Neutrophil (primary cell): Measurements from ENCODE around the gene PPP1R2B.

Experiments used
- H3K27ac ChIP-seq: fragments of 200-600 bp; sonication (generic); 2 replicates; pipeline ENCODE4 v1.5.1; 2016; ENCODE audit warnings: mild to moderate bottlenecking, moderate library complexity
- H3K27me3 ChIP-seq: fragments of 200-600 bp; sonication (generic); 2 replicates; pipeline ENCODE4 v1.6.0; 2016; ENCODE audit warnings: mild to moderate bottlenecking
- H3K36me3 ChIP-seq: fragments of 200-600 bp; sonication (generic); 2 replicates; pipeline ENCODE4 v1.5.1; 2017
- H3K4me1 ChIP-seq, 2 experiments: fragments of 200-600 bp in 1 of 2; sonication (generic) in 1 of 2; 1 replicate in 1 of 2; 2 replicates in 1 of 2; pipeline versions ENCODE4 v1.5.1 to v1.6.1; 2013 to 2016; ENCODE audit warnings: low read depth in 1 of 2, low read length in 1 of 2, mild to moderate bottlenecking in 1 of 2, moderate library complexity in 1 of 2; ENCODE audit not compliant: control insufficient read depth in 1 of 2, insufficient read depth in 1 of 2
- H3K4me3 ChIP-seq, 2 experiments: fragments of 200-600 bp in 1 of 2; sonication (generic) in 1 of 2; 1 replicate in 1 of 2; 2 replicates in 1 of 2; pipeline ENCODE4 v1.5.1; 2013 to 2016; ENCODE audit warnings: low read depth in 1 of 2, low read length in 1 of 2, mild to moderate bottlenecking in 1 of 2, moderate library complexity in 1 of 2
- H3K9me3 ChIP-seq: fragments of 200-600 bp; sonication (generic); 2 replicates; pipeline ENCODE4 v1.5.1; 2016
- TF ChIP-seq, protein P1 (sequence below): fragments of 200-600 bp; sonication (generic); IDR thresholded peaks from 2 replicates; pipeline ENCODE4 v1.5.1; 2016; ENCODE audit warnings: antibody characterized with exemption

The PPP1R2B gene

DNA sequence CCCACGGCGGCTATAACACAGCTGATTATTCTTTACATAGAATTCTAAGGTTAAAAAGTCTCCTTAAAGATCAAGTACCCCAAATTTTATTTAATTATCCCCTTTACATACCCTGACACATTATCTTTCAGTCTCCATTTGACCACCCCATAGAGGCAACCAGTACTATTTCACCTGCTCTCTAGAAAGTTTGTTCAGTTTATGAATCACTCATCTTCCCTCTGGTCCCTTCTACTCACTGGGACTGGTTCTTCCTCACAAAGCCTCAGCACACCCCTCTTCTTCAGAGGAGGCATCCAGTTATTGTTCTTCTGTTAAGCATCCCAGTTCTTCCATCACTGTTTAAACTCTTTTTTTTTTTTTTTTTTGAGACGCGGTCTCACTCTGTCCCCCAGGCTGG is 42.8 kb downstream of the PPP1R2B start:
- TF ChIP-seq, protein P1, sequence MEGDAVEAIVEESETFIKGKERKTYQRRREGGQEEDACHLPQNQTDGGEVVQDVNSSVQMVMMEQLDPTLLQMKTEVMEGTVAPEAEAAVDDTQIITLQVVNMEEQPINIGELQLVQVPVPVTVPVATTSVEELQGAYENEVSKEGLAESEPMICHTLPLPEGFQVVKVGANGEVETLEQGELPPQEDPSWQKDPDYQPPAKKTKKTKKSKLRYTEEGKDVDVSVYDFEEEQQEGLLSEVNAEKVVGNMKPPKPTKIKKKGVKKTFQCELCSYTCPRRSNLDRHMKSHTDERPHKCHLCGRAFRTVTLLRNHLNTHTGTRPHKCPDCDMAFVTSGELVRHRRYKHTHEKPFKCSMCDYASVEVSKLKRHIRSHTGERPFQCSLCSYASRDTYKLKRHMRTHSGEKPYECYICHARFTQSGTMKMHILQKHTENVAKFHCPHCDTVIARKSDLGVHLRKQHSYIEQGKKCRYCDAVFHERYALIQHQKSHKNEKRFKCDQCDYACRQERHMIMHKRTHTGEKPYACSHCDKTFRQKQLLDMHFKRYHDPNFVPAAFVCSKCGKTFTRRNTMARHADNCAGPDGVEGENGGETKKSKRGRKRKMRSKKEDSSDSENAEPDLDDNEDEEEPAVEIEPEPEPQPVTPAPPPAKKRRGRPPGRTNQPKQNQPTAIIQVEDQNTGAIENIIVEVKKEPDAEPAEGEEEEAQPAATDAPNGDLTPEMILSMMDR = no peak
- Histone ChIP-seq H3K27ac (no peak overlapping the region), H3K4me3 (no peak overlapping the region), H3K4me1 (no peaks in the 10 kb centered on the region), H3K27me3 (no peaks in the 10 kb centered on the region), H3K36me3 (no peaks in the 10 kb centered on the region), H3K9me3 (no peaks in the 10 kb centered on the region)

GRCh38 chr5:156893517-156893916 is 43.4 kb downstream of the PPP1R2B start:
- Histone ChIP-seq H3K27ac (no peak overlapping the region), H3K9me3 (no peaks in the 10 kb centered on the region), H3K4me1 (no peaks in the 10 kb centered on the region), H3K27me3 (no peaks in the 10 kb centered on the region), H3K4me3 (no peak overlapping the region), H3K36me3 (no peaks in the 10 kb centered on the region)
- TF ChIP-seq, protein P1 = no peak

DNA sequence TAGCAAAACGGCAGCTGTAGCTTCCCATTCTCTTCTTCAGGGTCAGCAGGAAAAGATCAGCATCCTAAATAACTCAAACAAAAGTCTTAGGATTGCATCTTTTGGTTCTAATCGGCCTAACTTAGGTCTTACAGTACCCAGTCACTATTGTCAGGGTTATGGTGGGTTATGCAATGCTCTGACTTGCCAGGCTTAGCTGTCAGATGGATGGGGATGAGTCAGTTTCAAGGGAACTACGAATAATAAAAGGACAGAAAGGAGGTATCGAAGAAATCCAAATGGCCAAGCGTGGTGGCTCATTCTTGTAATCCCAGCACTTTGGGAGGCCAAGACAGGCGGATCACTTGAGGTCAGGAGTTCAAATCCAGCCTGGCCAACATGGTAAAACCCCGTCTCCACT is 46.5 kb downstream of the PPP1R2B start:
- Histone ChIP-seq H3K4me3 (no peak overlapping the region), H3K36me3 (no peaks in the 10 kb centered on the region), H3K27ac (no peak overlapping the region), H3K9me3 (no peaks in the 10 kb centered on the region), H3K4me1 (no peaks in the 10 kb centered on the region), H3K27me3 (no peaks in the 10 kb centered on the region)
- TF ChIP-seq, protein P1 = no peak
